GM19239 (cell line): Measurements from ENCODE around the gene MNT.

ENCODE experiments used
- DNase-seq: peaks from one replicate; pipeline ENCODE4 v3.0.0; 2011; ENCODE audit warnings: low spot score; ENCODE audit not compliant: insufficient read length
- FAIRE-seq: peaks from 2 replicates; lab custom pipeline; 2011; peaks lifted over from hg19 to GRCh38; lab: Jason Lieb, UNC

The MNT gene

DNA sequence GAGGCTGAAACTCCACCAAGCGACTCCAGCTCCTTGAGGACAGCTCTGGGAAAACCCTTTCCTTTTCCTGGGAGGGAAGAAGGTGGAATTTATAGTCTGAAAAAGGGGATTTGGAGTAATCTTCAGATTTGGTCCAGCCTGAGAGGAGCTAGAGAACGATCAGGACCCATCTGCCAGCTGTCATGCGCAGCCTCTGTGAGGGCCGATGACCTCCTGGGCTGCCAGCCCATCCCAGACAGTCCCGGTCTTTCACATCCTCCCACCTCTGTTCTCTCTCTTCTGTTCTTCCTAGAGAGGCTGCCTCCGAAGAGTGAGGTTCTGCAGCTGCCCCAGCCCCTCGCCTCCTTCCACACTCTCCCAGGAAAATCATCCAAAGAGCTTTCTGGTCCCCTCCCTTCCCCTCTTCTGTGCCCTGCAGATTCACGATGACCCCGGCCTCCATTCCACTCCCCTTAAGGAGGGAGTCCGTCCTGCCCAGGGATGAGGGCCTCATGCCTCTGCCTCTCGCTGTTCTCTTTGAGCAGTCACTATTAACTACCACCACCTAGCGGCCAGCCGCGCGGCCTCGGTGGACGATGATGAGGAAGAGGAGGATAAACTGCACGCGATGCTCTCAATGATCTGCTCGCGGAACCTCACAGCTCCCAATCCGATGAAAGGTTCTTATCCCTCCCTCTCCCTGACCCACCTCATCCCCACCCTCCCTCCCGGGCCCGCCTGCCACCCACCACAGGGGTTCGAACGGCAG, 33.9 kb downstream of the MNT start:
- DNase-seq (no peak), FAIRE-seq (no peak)

DNA sequence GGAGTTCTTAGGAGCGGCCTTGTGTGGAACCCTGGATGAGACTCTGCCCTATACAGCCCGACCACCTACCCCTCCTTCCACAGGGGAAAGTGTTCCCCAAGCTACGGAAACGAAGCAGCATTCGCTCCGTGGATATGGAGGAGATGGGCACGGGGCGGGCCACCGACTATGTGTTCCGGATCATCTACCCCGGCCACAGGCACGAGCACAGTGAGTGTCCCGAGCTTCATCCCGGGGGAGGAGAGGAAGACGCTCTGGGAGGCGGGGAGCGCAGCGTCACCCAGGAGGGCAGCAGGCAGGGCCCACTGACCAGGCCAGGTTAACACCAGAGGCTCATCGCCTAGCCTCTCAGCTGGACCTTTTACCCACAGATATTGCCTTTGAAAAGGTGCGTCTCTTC, 35.7 kb downstream of the MNT start:
- FAIRE-seq: no peak

DNA sequence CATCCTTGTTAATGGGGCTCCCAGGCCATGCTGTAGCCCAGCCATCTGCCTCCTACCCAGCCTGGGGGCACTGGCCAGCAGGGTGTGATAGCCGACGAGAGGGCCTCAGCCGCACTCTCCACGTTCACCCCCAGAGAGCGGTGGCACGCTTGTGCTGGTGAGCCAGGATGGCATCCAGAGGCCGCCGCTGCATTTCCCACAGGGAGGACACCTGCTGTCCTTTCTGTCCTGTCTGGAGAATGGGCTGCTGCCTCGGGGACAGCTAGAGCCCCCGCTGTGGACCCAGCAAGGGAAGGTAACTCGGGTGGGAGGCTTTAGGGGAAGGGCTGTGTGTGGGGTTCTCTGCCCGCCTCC, 36.1 kb downstream of the MNT start:
- FAIRE-seq (no peak), DNase-seq (no peak)

More for the DNA sequence above, 35.7 kb downstream of the MNT start:
- no peak for DNase-seq

DNA sequence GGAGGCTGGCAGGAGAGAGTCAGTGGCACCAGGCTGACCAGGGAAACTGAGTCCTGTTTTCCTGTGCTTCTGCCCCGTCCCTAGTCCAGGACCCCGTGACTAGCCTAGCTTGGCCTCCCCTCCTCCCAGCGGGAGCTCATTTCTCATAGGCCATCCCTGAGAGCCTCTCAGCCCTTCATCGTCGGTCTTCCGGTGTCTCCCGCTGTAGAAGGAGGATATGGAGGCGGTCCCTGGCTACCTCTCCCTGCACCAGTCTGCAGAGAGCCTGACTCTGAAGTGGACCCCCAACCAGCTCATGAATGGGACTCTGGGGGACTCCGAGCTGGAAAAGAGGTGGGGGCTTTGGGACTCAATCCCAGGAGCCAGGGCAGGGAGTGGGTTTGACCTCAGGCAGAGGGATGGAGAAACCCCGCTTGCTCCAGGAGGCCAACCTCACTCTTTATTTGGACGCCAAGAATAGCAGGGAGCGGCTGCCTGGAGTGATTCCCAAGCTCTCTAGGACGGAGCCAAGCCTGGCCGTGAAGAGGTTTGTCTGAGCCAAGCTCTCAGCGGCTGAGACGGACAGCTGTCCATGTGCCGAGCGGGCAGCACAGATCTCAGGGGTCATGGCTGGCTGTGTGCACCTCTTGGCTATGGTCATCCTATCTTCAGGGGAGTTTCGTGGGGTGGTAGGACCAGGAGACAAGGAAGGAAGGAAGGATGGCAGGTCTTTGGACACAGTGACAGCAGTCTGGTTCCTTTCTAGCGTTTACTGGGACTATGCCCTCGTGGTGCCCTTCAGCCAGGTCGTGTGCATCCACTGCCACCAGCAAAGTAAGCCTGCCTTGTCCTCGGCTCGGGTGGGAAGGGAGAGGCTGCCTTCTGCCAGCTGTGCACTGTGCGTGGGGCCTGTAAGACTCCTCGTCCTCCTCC, 36.8 kb downstream of the MNT start:
- FAIRE-seq (no peak), DNase-seq (no peak)

DNA sequence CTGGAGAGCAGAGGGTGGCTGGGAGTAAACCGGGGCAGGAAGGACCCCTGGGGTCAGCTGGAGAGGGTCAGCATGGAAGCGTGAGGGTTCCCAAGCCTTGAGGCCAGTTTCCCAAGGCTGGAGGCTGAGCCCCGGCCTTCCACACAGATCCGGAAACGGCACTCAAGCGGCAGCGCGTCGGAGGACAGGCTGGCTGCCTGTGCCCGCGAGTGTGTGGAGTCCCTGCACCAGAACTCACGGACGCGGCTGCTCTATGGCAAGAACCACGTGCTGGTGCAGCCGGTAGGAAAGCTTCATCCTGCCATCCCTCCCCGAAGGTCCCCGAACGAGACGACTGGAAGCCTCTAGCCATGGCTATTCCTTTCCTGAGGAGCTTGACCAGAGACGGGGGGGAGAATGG, 37.5 kb downstream of the MNT start:
- DNase-seq (no peak), FAIRE-seq (no peak)

DNA sequence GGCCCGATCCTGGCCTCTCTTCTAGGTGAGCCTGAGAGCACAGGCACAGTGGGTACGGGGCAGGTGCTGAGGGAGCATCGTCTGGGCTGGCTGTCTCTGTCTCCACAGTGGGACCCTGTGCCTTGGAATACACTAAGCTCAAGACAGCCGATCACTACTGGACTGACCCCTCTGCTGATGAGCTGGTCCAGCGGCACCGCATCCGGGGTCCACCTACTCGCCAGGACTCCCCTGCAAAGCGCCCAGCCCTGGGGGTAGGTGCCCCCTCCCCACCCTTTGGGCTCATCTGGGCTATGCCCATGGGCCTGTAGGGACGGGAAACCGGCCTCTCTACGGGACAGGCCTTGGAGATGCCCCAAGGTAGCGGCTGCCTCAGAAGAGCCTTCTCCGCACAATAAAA, 38.0 kb downstream of the MNT start:
- no peak for FAIRE-seq
- DNase-seq: no peak

DNA sequence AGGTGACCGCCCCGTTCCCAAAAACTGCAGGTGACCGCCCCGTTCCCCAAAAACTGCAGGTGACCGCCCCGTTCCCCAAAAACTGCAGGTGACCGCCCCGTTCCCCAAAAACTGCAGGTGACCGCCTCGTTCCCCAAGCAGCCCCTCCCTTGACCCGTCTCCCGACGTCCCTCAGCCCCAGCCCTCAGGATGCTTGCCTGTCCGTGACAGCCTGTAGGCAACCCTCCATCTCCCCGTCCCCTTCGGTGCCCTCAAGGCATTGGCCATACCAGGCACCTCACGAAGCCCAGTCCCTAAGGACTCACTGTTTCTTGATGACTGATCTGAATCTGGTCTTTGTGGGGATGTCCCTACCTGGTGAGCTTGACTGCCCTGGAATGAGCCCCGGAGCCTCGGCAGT, 38.4 kb downstream of the MNT start:
- DNase-seq (no peak), FAIRE-seq (no peak)

DNA sequence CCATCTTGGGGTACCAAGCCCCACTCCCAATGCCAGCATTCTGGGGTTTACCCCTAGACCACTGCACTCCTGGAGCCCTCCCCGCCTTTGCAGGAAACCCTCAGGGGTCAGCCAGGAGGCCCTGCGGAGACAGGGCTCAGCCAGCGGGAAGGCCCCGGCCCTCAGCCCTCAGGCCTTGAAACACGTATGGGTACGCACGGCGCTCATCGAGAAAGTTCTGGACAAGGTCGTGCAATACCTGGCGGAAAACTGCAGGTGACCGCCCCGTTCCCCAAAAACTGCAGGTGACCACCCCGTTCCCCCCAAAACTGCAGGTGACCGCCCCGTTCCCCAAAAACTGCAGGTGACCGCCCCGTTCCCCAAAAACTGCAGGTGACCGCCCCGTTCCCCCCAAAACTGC, 38.8 kb downstream of the MNT start:
- no peak for DNase-seq
- no peak for FAIRE-seq

DNA sequence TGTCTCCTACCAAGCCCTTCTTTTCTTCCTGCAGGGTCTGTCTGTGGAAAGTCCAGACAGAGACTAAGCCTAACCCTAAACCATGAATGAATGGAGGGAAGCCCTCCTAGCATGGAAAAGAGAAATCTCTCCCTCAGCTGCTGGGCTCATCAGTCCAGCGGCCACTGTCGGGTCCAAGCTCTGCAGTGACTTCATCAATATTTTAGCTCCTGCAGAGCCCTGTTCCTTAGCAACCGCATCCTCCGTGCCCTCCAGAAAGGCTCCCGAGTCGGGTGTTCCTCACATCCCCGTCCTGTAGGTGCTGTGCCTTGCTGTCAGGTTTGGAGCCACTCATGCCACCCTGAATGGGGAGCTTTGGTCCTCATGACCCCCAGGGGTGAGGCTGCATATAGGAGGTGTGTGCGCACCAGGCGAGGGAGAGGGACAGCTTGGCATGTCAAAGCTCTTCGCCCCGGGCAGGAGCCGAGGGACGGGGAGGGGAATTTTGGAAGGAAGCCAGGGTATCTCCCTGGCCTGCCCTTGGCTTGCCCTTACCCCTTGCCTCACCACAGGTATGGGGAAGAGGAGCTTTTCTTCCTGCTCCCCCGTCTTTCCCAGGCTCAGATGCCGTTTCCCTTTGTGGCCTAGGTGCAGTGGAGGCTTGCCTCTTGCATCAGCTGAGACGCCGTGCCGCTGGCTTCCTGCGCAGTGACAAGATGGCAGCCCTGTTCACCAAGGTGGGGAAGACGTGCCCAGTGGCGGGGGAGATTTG, 39.7 kb downstream of the MNT start:
- no peak for DNase-seq
- FAIRE-seq: no peak

DNA sequence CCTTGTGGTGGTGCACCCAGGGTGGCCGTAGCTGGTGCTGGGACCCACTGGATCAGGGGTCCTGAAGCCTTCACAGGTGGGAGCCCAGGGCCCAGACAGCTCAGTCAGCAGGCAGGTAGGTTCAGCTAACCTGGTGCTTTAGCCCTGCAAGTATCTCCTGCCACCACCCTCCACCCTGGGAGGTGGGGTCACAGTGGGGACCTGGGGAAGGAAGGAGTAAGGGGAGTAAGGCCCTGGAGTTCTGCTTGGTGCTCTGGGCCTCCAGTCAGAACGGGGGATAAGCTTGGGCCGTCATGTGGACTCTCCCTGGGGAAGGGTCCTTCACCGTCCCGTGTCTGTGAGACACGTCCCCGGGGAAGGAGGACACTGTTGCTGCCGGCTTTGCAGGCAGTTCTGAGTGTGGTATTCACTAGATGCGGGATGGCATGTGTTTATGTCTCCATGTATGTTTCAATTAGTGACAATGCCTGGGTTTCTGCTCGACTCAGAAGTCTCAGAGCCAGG, 42.9 kb downstream of the MNT start:
- DNase-seq (no peak), FAIRE-seq (no peak)

DNA sequence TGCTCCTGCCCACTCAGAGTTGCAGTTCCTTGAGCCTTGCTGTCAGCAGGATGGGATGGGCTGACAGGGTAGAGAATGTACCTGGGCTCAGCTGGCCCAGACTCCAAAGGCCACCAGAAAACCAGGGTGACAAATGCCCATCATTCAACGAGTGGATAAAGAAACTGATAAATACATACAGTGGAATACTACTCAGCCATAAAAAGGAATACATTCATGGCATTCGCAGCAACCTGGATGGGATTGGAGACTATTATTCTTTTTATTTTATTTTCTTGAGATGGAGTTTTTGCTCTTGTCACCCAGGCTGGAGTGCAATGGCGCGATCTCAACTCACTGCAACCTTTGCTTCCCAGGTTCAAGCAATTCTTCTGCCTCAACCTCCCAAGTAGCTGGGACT, 43.6 kb downstream of the MNT start:
- FAIRE-seq (no peak), DNase-seq (no peak)

DNA sequence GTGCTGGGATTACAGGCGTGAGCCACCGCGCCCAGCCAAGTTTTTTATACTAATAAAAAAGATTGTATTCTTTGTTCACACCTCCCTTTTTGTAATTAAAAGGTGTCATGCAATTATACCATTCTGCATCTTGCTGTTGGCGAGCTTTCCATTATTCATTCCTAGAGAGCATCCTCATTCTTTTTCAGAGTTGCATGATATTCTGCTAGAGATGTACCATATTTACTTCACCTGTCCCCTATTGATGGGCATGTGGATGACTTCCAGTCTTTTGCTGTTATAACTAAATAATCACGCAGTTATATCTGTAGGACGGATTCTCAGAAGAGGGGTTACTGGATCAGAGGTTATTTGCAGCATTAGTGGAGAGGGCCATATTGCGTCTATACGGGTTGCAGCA, 46.5 kb downstream of the MNT start:
- FAIRE-seq (no peak), DNase-seq (no peak)

DNA sequence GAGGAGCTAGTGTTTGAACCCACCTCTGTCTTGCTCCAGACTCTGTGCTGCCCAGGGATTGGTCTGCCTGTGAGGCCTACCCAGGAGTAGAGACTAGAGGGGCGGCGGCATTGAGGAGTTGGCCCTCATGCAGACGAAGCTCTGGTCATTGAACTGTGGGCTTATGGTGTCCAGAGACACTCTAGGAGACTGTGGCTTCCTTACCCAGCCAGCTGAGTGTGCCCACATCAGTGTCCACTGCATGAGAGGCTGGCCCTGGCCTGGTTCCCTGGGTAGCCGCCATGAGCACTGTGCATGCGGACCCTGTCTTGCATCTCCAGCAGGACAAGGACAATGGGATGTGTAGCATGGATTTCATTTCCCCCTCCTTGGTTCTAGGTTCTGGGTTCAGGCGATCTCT, 49.6 kb downstream of the MNT start:
- no peak for FAIRE-seq

DNA sequence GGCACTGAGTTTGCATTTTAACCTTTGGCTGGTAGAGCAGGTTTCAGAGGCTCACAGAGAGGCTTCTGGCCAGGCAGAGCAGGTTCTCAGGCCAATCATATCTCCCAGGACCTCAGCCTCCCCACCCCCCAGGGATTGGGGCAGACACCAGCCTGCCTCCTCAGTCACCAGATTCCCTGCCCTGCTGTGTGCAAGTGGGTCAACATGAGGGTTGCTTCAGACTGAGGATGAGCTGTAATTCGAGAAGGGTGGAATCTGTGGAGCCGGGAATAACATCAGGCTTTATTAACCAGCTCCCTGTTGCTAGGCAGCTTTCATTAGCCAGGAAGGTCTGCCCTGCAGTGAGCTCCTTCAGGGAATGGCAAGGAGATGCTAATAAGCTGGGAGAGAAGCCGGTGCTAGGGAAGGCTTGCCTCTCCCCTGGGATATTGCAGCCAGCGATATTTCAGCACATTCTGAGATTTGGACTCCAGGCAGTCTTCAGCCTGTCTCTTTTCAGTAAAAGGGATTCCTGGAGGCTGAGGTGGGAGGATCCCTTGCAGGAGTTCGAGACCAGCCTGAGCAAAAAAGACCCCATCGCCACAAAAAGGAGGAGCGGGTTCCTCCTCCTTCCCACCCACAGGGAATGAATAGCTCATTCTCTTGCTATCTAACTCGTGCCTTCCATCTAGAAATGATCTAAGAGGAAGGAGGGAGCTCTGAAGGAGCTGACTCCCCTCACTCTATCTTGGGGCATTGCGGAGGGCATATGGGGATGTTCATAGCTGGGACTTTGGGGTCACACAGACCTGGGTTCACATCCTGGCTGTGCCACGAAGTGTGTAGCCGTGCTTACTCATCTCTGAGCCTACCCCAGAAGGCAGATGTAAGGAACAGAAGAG, 52.8 kb downstream of the MNT start:
- DNase-seq (no peak), FAIRE-seq (no peak)

More for the DNA sequence above, 49.6 kb downstream of the MNT start:
- DNase-seq: no peak

DNA sequence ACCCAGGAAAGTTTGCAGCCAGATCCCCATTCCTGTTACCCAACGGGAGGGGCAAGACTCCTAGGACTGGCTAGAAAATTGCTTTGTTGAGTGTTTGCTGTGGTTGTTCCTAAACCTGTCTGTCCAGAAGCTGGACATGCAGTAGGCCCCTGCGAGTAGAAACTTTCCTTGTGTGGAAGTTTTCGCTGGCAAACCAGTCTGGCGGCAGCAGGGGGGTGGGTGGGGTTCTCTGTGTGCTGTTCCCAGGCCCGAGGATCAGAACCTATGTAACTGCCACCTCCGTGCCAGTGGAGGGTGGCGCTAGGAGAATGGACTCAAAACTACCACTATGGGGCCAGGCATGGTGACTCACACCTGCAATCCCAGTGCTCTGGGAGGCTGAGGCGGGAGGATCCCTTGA, 54.4 kb downstream of the MNT start:
- FAIRE-seq (no peak), DNase-seq (no peak)

DNA sequence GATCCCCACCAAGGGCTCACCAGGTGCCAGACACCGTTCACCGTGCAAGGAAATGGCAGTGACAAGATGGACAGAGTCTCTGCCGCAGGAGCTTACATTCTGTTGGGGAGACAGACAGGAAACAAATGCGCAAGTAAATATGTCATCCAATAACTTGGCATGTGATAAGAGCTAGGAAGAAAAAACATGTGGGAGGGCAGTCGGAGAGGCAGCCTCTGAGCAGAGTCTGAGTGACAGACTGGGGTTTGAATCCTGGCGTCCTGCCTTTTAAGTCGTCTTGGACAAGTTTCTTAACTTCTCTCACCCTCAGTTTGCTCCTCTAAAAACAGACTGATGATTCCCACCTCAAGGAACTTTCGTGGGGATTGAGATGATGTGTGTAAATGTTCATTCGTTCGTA, 56.3 kb downstream of the MNT start:
- FAIRE-seq: no peak
- DNase-seq: no peak

DNA sequence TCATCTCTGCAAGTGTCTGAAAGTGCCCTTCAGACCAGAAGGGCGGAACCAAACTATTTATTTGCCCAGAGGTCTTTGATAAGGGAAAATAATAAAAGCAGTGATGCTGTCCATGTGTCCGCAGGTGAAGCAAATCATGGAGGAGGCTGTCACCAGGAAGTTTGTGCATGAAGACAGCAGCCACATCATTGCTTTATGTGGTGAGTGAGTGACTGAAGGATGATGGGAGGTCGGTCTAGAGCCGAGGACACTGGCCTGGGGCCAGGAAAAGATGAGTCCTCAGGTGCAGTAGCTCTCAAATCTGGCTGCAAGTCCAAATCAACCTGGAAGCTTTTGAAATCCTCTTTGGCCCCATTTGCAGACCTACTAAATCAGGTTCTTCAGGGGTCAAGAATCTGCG, 57.4 kb downstream of the MNT start:
- DNase-seq (no peak), FAIRE-seq (no peak)

DNA sequence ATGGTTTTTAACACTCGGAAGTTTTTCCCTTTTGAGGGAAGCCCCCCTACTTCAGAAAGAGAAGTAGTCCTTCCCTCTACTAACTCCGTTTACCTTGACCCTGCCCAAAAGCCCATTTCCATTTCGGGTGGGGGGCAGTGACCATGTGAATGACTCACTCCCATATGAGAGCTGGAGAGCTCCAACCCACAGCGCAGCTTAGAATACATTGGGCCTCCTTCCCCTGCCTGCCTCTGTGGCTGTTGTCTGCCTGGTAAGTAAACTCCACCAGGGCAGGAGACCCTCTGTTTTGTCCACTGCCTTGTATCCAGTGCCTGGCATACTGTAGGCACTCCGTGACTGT, 62.6 kb downstream of the MNT start:
- peak; percentile 28 for FAIRE-seq
- no peak for DNase-seq

DNA sequence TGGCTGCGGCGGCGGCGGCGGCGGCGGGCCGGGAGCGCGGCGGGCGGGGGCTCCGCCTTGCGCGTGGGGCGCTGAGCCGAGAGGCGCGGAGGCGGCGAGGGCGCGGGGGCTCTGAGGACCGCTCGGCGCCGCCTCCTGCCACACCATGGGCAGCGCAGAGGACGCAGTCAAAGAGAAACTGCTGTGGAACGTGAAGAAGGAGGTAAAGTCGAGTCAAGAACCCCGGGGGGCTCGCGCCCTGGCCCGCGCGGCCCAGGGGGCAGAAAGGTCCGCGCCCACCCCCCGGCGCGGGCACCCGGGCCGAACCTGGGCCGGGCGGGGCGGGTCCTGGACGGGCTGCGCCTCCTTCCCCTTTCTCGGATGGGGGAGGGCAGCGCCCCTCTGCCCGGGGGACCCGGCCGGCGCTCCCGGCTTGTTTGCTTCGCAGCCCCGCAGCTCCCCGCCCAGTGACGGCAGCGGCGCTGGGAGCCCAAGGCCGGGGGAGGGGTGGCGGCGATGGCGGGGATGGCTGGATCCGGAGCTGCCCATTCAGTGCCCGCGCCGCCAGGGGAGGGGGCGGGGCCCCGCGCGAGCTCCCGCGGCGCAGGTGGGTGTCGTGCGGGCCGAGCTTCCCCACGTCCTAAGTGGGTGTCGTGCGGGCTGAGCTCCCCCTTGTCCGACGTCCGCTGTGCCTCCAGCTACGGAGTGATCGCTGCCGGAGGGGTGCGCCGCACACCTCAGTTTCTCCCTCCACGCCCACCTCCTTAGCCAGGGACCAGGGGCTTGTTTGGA, 63.1 kb downstream of the MNT start:
- FAIRE-seq (peak; percentile 28), DNase-seq (peak; percentile 63)
